Stomach (tissue), 9 donors: ENCODE measurements around the gene SSTR5. TPM values are rescaled to one million over a fixed set of nuclear protein-coding genes. Genes with fewer than 3 reads are reported as not detected.

Experiments used
- DNase-seq, 2 donors: peaks; one replicate each; pipeline versions ENCODE4 v3.0.0 to v3.0.0-alpha.2; 2013 to 2019
- H3K27ac ChIP-seq, 5 donors: fragments of 200-600 bp in 4 of 5; sonication (generic) in 4 of 5; one replicate each; pipeline ENCODE4 v1.5.1; 2013 to 2019; ENCODE audit warnings: mild to moderate bottlenecking in 1 of 5, moderate library complexity in 1 of 5
- H3K27me3 ChIP-seq, 3 donors: fragments of 200-600 bp; sonication (generic); one replicate each; pipeline ENCODE4 v1.5.1; 2017 to 2019; ENCODE audit warnings: mixed run types in 1 of 3
- H3K36me3 ChIP-seq, 4 donors: fragments of 200-600 bp; sonication (generic); 1 replicate in 3 of 4; 2 replicates in 1 of 4; pipeline ENCODE4 v1.5.1; 2016 to 2019
- H3K4me1 ChIP-seq, 4 donors: fragments of 200-600 bp; sonication (generic); one replicate each; pipeline ENCODE4 v1.5.1; 2016 to 2019
- H3K4me3 ChIP-seq, 4 donors: fragments of 200-600 bp; sonication (generic) in 3 of 4; one replicate each; pipeline ENCODE4 v1.5.1; 2016 to 2019; ENCODE audit warnings: mild to moderate bottlenecking in 1 of 4
- H3K9me3 ChIP-seq, 4 donors: fragments of 200-600 bp; sonication (generic); one replicate each; pipeline ENCODE4 v1.5.1; 2016 to 2019
- CTCF ChIP-seq, 7 experiments: fragments of 450-650 bp in 4 of 7; fragments of 200-600 bp in 3 of 7; sonication (generic) in 3 of 7; IDR thresholded peaks; one replicate each; pipeline ENCODE4 v1.5.1; 2016 to 2019; ENCODE audit warnings: antibody characterized with exemption in 7 of 7, control low read depth in 2 of 7, mild to moderate bottlenecking in 1 of 7
- EP300 ChIP-seq: sonication (generic); formaldehyde crosslinking; IDR thresholded peaks from one replicate; pipeline ENCODE4 v1.6.1; 2017; ENCODE audit warnings: antibody characterized with exemption
- POLR2A ChIP-seq, 4 donors: fragments of 450-650 bp; IDR thresholded peaks; one replicate each; pipeline ENCODE4 v1.6.1; 2016; ENCODE audit warnings: antibody characterized with exemption in 4 of 4, control low read depth in 2 of 4, mild to moderate bottlenecking in 1 of 4, moderate library complexity in 1 of 4
- POLR2AphosphoS5 ChIP-seq, 3 donors: sonication (generic); formaldehyde crosslinking; IDR thresholded peaks; one replicate each; pipeline ENCODE4 v1.6.1; 2016; ENCODE audit warnings: antibody characterized with exemption in 3 of 3
- WGBS, 5 donors: extraction: QIAGEN DNeasy Blood & Tissue Kit in 3 of 5; methylation state at CpG; one replicate each; pipeline versions ENCODE4 v1.1.5 to v1.1.7; 2013 to 2018; 5-methylcytosine and 5-hydroxymethylcytosine counted together
- intact Hi-C: fragments of 100-400 bp; cut with DNase I; formaldehyde crosslinking; loops from one replicate; pipeline ENCODE4 v1.15.1; 2023; ENCODE audit warnings: low total_unique reads
- polyA plus RNA-seq, 3 donors: library from polyadenylated mRNA; stranded (reverse); fragments of 200-250 nt; gene quantifications; one replicate each; pipeline ENCODE4 v1.2.3, GENCODE V29; 2013
- total RNA-seq, 5 donors: library from RNA; depleted of rRNA; stranded (reverse); fragments of >200 nt; gene quantifications; one replicate each; pipeline versions ENCODE4 v1.1.0 to v1.2.3, GENCODE V29; 2014 to 2016
- donor health status: healthy with polysubstance abuse.
- donor health status: Bipolar disorder and iron deficiency.
- donor health status: healthy.

Gene SSTR5
- total and polyA plus RNA-seq, 8 donors, result 0.13 TPM; not detected in 7

DNA sequence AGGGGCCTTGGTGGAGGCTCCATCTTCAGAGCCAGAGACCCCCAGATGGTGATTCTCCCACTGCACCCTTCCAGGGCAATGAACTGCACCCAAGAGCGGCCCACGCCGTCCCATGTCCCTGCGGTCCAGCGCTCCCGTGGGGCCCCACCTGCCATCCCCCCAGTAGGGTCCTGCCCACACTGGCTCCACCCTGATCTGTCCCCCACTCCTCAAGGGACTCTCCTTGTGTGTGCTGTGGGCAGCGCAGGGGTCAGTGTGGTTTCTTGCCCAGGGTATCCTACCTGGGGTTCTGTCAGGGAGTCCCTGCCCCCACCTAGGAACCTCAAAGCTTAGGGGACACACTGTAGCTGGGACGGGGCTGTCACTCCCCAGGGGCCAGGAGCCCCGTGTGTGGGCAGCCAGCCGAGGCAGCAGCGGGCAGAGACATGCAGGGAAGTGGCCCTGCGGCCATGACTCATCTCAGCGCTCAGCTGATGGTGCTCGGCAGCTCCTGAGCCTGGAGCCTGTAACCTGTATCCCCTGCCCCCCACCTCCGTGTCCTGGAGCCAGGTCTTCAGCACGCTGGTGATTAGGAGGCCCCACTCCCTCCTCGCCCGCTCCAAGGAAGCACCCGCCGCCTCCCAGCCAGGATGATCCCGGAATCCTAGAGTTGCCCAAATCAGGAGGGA, 35.7 kb upstream of the SSTR5 start:
- TF ChIP-seq POLR2AphosphoS5 (IDR thresholded peaks at IDR 0.05), result no peak
- TF ChIP-seq CTCF (IDR thresholded peaks at IDR 0.05), result no peak
- no peak for TF ChIP-seq EP300
- no peak for TF ChIP-seq POLR2A (IDR thresholded peaks at IDR 0.05)
- no peak for DNase-seq
- no peaks in the 10 kb centered on the region for H3K4me1 ChIP-seq
- WGBS, 5 donors, result 46 to 63% (median 51%) methylated on average over 15 to 21 of the region's 21 CpGs
- H3K27ac ChIP-seq, result no peak overlapping the region
- H3K4me3 ChIP-seq, result no peak overlapping the region
- H3K36me3 ChIP-seq, result no peaks in the 10 kb centered on the region
- H3K9me3 ChIP-seq, result peaks cover 1 to 5% (median 4%) of the 10 kb centered on the region in 4 donors
- peaks cover 0 to 78% (median 40%) of the 10 kb centered on the region in 3 donors for H3K27me3 ChIP-seq
- intact Hi-C loops, result no loop called here

GRCh38 chr16:1037394-1038257, 34.9 kb upstream of the SSTR5 start:
- intact Hi-C loops, result no loop called here
- WGBS, 5 donors, result 63 to 79% (median 63%) methylated on average over 18 to 31 of the region's 31 CpGs

GRCh38 chr16:1038932-1039331, 33.6 kb upstream of the SSTR5 start:
- no peak for TF ChIP-seq POLR2A (IDR thresholded peaks at IDR 0.05)
- no peak for TF ChIP-seq POLR2AphosphoS5 (IDR thresholded peaks at IDR 0.05)
- no peak for TF ChIP-seq EP300
- TF ChIP-seq CTCF (IDR thresholded peaks at IDR 0.05), result no peak
- H3K9me3 ChIP-seq, result peaks cover 3 to 10% (median 9%) of the 10 kb centered on the region in 4 donors
- H3K4me3 ChIP-seq, result no peak overlapping the region
- no peak for DNase-seq
- peaks cover 0 to 92% (median 54%) of the 10 kb centered on the region in 3 donors for H3K27me3 ChIP-seq
- no peaks in the 10 kb centered on the region for H3K36me3 ChIP-seq
- H3K4me1 ChIP-seq, result peaks cover 0 to 4% (median 2%) of the 10 kb centered on the region in 4 donors
- intact Hi-C loops, result no loop called here
- no peak overlapping the region for H3K27ac ChIP-seq
- 84 to 87% (median 87%) methylated on average over 6 to 12 of the region's 12 CpGs for WGBS, 5 donors

More at GRCh38 chr16:1037394-1038257, 34.9 kb upstream of the SSTR5 start:
- Histone ChIP-seq H3K36me3 (no peaks in the 10 kb centered on the region), H3K27ac (no peak overlapping the region), H3K4me1 (no peaks in the 10 kb centered on the region), H3K4me3 (no peak overlapping the region), H3K9me3 (peaks cover 3 to 10% (median 9%) of the 10 kb centered on the region in 4 donors), H3K27me3 (peaks cover 0 to 81% (median 45%) of the 10 kb centered on the region in 3 donors)
- DNase-seq, result no peak
- TF ChIP-seq CTCF (IDR thresholded peaks at IDR 0.05), result no peak
- no peak for TF ChIP-seq POLR2AphosphoS5 (IDR thresholded peaks at IDR 0.05)
- TF ChIP-seq POLR2A (IDR thresholded peaks at IDR 0.05), result no peak
- no peak for TF ChIP-seq EP300

DNA sequence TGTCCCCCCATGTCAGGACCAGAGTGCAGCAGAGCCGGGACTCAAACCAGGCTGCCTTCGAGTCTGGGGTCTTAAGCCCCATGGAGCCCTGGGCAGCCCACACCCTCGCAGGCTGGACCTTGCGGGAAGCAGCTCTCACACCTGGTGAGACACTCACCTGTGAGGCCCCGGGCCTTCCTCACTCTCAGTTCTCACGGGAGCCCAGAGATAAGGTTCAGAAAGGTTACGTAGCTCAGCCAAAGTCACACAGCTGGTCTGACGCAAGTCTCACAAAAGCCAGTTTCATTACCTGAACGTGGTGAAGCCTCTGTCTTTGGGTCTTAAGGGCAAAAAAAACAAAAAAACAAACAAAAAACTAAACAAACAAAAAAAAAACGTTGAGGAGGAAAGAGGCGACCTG, 32.8 kb upstream of the SSTR5 start:
- H3K36me3 ChIP-seq, result no peaks in the 10 kb centered on the region
- no peak for DNase-seq
- H3K9me3 ChIP-seq, result peaks cover 3 to 10% (median 9%) of the 10 kb centered on the region in 4 donors
- no peak for TF ChIP-seq CTCF (IDR thresholded peaks at IDR 0.05)
- TF ChIP-seq POLR2AphosphoS5 (IDR thresholded peaks at IDR 0.05), result no peak
- TF ChIP-seq EP300, result no peak
- TF ChIP-seq POLR2A (IDR thresholded peaks at IDR 0.05), result no peak
- 58 to 68% (median 65%) methylated on average over 11 of the region's 11 CpGs for WGBS, 5 donors
- H3K27ac ChIP-seq, result no peak overlapping the region
- H3K27me3 ChIP-seq, result peaks cover 0 to 96% (median 62%) of the 10 kb centered on the region in 3 donors
- peaks cover 0 to 12% (median 8%) of the 10 kb centered on the region in 4 donors for H3K4me1 ChIP-seq
- intact Hi-C loops, result no loop called here
- no peak overlapping the region for H3K4me3 ChIP-seq
